SK-N-SH treated with all-trans-retinoic acid at 6 μM for 48 hours (cell line): Measurements from ENCODE around the gene TMEM50A.
"Not testable (repeated sequence)": the region's sequence is repeated elsewhere in the genome, so short reads cannot be mapped to it uniquely, and the experiment has no call there.

ENCODE experiments used
- ESRRG ChIP-seq: fragments of 250-450 bp; sonication (Bioruptor Pico); IDR thresholded peaks from 2 replicates; pipeline ENCODE4 v1.6.1; 2021; ENCODE audit warnings: mild to moderate bottlenecking
- OSR1 ChIP-seq: fragments of 250-450 bp; sonication (Bioruptor Pico); IDR thresholded peaks from 2 replicates; pipeline ENCODE4 v1.8.0; 2022; ENCODE audit warnings: moderate library complexity, mild to moderate bottlenecking, inconsistent platforms
- POU6F1 ChIP-seq: fragments of 250-450 bp; sonication (Bioruptor Pico); IDR thresholded peaks from 2 replicates; pipeline ENCODE4 v1.8.0; 2021; ENCODE audit warnings: low read depth, mild to moderate bottlenecking, moderate library complexity, borderline replicate concordance
- PPARA ChIP-seq: fragments of 250-450 bp; sonication (Bioruptor Pico); IDR thresholded peaks from 2 replicates; pipeline ENCODE4 v1.5.0; 2020; ENCODE audit warnings: mild to moderate bottlenecking, borderline replicate concordance
- TCF4 ChIP-seq: fragments of 250-450 bp; sonication (Bioruptor Pico); IDR thresholded peaks from 2 replicates; pipeline ENCODE4 v1.8.0; 2021; ENCODE audit warnings: mild to moderate bottlenecking, moderate library complexity, borderline replicate concordance
- TOX ChIP-seq: fragments of 250-450 bp; sonication (Bioruptor Pico); IDR thresholded peaks from 2 replicates; pipeline ENCODE4 v1.8.0; 2021; ENCODE audit warnings: mild to moderate bottlenecking, moderate library complexity, borderline replicate concordance
- TSHZ2 ChIP-seq: fragments of 250-450 bp; sonication (Bioruptor Pico); IDR thresholded peaks from 2 replicates; pipeline ENCODE4 v1.5.0; 2020; ENCODE audit warnings: mild to moderate bottlenecking, moderate library complexity
- ZNF565 ChIP-seq: fragments of 450-650 bp; formaldehyde crosslinking; conservative IDR thresholded peaks from 2 replicates; pipeline ENCODE4 v1.5.0; 2020; ENCODE audit warnings: low read depth, mild to moderate bottlenecking, moderate library complexity
- ZNF70 ChIP-seq: fragments of 450-650 bp; formaldehyde crosslinking; IDR thresholded peaks from 2 replicates; pipeline ENCODE4 v1.5.0; 2020; ENCODE audit warnings: mild to moderate bottlenecking, moderate library complexity

GRCh38 chr1:25304936-25305335 lies 33.2 kb upstream of the TMEM50A start:
- TF ChIP-seq TOX; OSR1 (CRISPR knock-in tag); ZNF70; TCF4 (CRISPR knock-in tag); ESRRG; ZNF565 (CRISPR knock-in tag); TSHZ2; POU6F1 (CRISPR knock-in tag); PPARA: not testable (repeated sequence)
